Inferior parietal cortex (tissue), 1 donor: ENCODE data around the gene KCNJ8.
"Not testable (repeated sequence)": the region's sequence is repeated elsewhere in the genome, so short reads cannot be mapped to it uniquely, and the experiment has no call there.

Source experiments
- DNase-seq: peaks from one replicate; pipeline ENCODE4 v3.0.0-alpha.2; 2016; ENCODE audit errors: extremely low spot score

Gene KCNJ8

DNA sequence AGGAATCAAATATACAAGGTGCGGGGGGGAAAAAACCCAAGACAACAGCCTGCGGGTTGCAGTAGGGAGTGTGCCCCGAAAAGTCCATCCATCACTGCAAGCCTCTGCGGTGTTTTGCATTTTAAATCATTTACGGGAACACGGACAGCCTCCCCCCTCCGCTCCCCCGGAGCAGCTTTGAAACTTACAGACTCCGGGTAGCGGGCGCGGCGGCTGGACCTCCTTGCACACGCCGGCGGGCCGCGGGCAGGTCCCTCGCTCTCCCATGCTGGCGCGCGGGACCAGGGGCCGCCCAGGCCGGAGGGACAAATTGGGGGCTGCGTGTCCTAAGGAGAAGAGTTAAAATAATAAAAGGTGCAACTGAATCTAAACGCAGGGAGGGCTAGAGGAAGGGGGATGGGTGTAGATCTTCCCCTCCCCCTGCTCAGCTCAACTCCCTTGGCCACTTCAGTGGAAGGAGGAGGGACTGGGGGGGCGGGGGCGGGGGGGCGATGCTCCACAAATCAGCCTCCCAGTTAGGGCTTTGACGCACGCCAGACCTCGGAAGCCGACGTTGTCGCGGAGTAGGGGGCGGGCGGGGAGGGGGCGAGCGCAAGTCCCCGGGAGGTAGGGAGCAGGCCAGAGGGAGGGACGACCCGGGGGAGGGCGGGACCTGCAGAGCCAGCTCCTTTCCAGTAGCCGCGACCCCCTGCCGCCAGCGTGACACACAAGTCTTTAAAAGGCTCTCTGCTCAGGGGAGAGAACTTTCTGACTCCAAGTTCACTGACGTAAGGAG, at the start of gene KCNJ8:
Gene KCNJ8 (minus strand): TSS at position 349 of the 775 bp plus-strand sequence. CDS start 1,090 bp downstream, outside the sequence.
- no peak for DNase-seq

DNA sequence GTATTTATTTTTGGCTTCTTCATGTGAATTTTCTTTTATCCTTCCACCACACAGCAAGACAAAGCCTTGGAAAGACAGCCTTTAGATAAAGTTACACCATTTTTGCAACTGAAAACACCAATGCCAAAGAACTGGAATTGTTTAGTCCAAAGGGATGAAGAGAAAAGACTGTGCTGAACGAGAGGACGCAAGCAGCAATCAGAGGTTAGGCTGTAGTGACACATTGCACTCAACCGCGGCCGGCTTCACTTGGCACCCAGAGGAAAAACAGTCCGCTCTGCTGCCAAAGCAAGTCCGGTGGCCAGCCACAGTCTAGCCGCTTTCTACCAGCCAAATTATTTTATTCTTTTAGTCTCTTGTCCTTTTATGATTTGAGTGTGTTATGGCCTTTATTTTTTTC, 49.1 kb upstream of the KCNJ8 start:
- DNase-seq = no peak

DNA sequence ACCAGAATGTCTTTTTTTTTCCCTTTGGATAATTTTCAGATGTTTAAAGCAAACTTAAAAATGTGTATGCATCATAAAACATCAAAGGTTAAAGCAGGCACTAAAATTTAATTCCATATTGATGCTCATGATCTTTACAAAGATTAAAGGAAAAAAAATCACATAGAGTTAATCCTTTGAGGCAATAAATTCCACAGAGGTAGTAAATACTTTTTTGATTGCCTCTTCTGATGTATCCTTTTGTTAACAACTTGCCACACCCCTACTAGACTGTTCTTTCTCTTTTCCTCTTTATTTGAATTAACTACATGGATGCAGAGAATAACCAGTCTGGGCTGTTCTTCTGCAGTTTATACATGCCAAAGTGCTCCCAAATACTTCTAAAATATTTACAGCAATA, 45.2 kb upstream of the KCNJ8 start:
- DNase-seq = no peak

GRCh38 chr12:21819236-21819635, 44.7 kb upstream of the KCNJ8 start:
- no peak for DNase-seq

GRCh38 chr12:21818627-21819026, 44.1 kb upstream of the KCNJ8 start:
- DNase-seq = no peak

DNA sequence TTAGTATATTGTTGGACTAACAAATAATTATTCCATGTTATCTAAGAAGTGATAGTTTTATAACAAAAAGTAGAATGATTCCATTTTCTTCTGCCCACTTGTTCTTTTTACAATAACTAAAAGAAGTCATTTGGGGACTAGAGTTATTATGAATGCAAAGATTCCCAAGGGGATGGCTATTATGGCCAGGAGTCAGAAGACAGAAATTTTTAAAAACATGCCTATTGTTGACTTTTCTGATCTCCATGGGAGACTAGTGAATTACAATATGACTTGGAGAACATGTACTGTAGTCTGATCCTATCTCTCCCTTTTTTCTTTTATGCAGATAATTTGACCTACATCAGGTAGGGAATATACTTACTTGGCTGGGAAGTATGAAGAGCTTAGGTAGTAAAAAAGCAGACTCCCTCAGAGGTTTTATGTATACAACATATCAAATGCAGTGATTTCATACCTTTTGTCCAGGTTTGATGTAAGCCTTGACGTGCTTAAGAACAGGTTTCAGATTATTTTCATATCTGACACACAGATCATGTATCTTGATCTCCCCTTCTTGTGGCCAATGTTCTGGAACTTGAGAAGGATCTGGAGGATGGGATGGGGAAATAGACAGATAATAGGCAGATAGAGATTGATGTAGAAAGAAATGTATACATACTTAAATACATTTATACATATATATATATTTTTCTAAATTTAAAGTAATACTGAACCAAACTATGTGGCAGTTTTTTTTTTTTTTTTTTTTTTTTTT, 41.0 kb upstream of the KCNJ8 start:
- no peak for DNase-seq

DNA sequence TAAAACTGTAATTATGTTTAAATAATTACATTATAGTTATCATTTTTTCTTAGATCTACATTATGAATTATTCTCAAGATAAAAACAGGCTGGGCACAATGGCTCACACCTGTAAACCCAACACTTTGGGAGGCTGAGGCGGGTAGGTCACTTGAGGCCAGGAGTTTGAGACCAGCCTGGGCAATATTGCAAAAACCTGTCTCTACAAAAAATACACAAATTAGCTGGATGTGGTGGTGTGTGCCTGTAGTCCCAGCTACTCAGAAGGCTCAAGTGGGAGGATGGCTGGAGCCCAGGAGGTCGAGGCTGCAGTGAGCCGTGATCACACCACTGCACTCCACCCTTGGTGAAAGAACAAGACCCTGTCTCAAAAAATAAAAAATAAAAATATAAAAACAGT, 40.3 kb upstream of the KCNJ8 start:
- DNase-seq = no peak

GRCh38 chr12:21814327-21814726, 39.8 kb upstream of the KCNJ8 start:
- no peak for DNase-seq

DNA sequence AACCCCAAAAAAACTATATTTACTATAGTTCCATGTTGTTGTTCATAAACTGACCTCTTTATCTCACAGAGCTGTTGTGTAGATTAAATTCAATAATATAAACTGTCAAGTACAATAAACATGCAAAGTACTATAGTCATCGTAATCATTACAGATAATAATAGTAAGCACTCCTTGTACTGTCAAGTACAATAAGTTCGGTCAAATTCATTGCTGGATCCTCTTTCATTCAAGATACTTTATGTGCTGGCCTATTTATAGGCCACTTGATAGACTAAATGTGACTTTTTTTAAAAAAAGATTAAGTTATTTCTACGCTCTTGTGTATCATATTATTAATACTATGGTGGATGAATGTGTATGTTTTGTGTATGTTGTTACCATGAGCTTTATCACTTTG, 39.2 kb upstream of the KCNJ8 start:
- no peak for DNase-seq

GRCh38 chr12:21813125-21813524, 38.6 kb upstream of the KCNJ8 start:
- DNase-seq = no peak

DNA sequence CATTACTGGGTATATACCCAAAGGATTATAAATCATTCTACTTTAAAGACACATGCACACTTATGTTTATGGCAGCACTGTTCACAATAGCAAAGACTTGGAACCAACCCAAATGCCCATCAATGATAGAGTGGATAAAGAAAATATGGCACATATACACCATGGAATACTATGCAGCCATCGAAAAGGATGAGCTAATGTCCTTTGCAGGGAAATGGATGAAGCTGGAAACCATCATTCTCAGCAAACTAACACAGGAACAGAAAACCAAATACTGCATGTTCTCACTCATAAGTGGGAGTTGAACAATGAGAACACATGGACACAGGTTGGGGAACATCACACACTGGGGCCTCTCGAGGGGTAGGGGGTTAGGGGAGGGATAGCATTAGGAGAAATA, 37.8 kb upstream of the KCNJ8 start:
- DNase-seq = not testable (repeated sequence)

DNA sequence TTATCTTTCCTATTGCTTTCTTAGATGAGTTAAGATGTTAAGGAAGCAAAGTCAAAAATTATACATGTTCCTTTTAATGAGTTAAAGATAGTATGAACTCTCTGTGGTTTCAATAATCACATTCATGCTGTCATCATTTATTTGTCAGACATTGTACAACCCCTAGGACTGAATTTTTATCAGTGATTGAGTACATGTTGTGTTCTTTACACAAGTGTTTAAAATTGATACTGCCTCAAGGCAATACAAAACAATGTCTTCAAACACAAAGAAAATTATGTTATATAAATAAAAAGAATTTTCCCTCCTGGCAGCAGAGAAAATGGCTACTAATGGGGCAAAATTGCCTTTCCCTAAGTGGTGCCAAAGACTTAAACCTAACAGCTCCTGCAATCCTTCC, 34.6 kb upstream of the KCNJ8 start:
- DNase-seq = no peak

GRCh38 chr12:21806255-21806654, 31.7 kb upstream of the KCNJ8 start:
- no peak for DNase-seq

DNA sequence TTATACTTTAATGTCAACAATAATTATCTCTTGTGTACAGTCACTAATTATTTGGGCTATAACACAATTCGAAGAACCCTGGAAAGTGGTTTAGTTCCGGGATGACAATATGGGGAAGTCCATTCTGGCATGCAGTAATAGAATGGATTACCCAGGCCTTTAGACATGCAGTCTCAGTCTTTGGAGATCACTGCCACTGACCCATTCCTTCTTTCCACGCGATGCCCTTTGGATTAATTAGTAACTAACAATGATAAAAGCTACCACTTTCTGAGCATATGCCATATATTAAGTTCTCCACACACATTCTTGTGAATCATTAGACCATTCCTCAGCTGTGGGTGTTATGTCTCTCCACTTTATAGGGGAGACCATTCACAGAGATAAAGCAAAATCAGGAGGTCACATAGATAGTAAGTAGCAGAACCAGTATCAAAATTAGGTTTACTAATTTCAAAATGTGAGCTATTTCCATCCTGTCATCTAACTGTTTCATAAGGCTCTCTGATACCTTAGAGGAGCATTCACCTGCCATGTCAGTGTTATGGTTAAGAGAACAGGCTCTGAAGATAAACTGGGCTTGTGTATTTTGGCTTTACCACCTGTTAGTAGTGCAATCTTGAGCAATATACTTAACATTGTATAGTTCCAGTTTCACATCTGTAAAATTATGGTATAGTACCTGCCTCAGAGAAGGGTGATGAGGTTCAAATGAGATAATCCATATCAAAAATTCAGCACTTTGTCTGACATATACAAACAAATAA, 27.2 kb upstream of the KCNJ8 start:
- no peak for DNase-seq

GRCh38 chr12:21800011-21800410, 25.5 kb upstream of the KCNJ8 start:
- no peak for DNase-seq

DNA sequence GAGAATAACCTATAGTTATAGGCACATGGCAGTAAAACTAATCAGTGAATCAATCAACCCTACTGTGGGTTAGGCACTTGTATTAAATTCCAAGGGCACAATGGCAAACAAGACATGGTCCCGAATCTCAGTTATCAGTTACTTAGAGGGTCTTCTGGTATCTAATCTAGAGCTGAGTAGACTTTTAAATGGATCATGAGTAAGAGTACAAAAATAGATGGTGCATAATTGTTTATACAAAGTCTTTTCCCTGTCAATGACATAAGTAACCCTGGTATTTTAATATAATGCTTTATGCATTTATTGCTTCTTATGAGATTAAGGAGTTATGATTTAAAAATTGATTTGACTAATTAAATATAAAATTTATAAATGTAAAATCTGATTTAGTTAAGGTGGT, 23.0 kb upstream of the KCNJ8 start:
- DNase-seq = no peak

- no peak for DNase-seq
These were observed 21.3 kb upstream of the KCNJ8 start for GRCh38 chr12:21795648-21796328.

DNA sequence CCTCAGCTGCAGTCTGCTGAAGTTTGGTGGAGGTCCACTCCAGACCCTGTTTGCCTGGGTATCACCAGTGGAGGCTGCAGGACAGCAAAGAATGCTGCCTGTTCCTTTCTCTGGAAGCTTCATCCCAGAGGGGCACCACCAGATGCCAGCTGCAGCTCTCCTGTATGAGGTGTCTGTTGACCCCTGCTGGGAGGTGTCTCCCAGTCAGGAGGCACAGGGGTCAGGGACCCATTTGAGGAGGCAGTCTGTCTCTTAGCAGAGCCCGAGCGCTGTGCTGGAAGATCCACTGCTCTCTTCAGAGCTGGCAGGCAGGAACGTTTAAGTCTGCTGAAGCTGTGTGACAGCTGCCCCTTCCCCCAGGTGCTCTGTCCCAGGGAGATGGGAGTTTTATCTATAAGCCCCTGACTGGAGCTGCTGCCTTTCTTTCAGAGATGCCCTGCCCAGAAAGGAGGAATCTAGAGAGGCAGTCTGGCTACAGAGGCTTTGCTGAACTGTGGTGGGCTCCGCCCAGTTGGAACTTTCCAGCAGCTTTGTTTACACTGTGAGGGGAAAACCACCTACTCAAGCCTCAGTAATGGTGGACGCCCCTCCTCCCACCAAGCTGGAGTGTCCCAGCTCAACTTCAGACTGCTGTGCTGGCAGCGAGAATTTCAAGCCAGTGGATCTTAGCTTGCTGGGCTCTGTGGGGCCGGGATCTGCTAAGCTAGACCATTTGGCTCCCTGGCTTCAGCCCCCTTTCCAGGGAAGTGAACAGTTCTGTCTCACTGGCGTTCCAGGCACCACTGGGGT, 20.5 kb upstream of the KCNJ8 start:
- DNase-seq = not testable (repeated sequence)

GRCh38 chr12:21789687-21790086, 15.2 kb upstream of the KCNJ8 start:
- not testable (repeated sequence) for DNase-seq

DNA sequence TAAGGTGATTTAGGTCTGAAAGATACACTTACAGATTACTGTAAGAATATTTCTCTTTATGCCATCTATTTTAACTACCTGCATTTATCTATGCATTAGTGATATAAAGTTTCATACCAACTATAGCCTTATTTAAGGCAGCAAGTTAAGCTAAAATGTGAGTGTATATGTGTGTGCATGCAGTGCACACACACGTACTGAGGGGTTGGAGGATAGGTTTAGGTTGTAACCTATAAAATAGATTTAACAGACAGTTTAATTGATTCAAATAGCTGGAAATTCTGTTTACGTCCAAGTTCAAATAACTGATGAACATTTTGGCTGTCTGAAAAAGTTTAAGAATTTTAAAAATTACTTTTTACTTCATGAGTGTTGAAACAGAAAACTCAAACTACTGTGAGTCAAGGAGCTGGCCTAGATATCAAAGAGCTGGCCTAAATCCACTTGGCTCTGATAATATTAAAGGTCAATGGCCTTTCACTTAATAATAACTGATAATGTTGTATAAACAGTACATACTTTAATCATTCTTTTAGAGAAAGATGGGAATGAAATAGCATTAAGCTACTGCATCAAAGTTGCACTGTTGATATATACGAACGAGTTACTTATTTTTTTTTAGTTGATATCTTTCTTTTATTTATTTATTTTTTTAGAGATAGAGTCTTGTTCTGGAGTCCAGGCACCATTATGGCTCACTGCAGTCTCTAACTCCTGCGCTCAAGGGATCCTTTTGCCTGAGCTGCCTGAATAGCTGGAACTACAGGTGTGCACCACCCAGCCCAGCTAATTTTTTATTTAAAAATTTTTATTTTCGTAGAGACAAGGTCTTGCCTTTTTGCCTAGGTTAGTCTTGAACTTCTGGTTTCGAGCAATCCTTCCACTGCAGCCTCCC, 13.8 kb upstream of the KCNJ8 start:
- DNase-seq = no peak
